ENCODE data around the gene DYTN.

DYTN gene

GRCh38 chr2:206756816-206757215 is 38.6 kb upstream of the DYTN start:
- H3K4me3 ChIP-seq (ENCODE audit: low read depth, low read length) = no peak overlapping the region
- H3K27ac ChIP-seq = no peak overlapping the region
- H3K4me1 ChIP-seq = no peaks in the 10 kb centered on the region
- H3K36me3 ChIP-seq (ENCODE audit: control insufficient read depth, insufficient read depth, low read length) = no peaks in the 10 kb centered on the region
- no peaks in the 10 kb centered on the region for H3K79me2 ChIP-seq
- H2AFZ ChIP-seq = no peak overlapping the region
- no peaks in the 10 kb centered on the region for H3K9me3 ChIP-seq (ENCODE audit: control insufficient read depth, low read length)
- no peak overlapping the region for H3K9ac ChIP-seq
- no peak overlapping the region for H3K4me2 ChIP-seq (ENCODE audit: low read length)
- no peaks in the 10 kb centered on the region for H3K27me3 ChIP-seq (ENCODE audit: control insufficient read depth, insufficient read depth, low read length)
- no peak for TF ChIP-seq CTCF (IDR thresholded peaks at IDR 0.05)

GRCh38 chr2:206740800-206741199 is 22.6 kb upstream of the DYTN start:
- Histone ChIP-seq H3K4me2 (ENCODE audit: low read length) (no peak overlapping the region), H3K4me1 (no peaks in the 10 kb centered on the region), H3K27me3 (ENCODE audit: control insufficient read depth, insufficient read depth, low read length) (no peaks in the 10 kb centered on the region), H3K27ac (no peak overlapping the region), H3K9ac (no peak overlapping the region), H3K36me3 (ENCODE audit: control insufficient read depth, insufficient read depth, low read length) (no peaks in the 10 kb centered on the region), H3K79me2 (no peaks in the 10 kb centered on the region), H3K4me3 (ENCODE audit: low read depth, low read length) (no peak overlapping the region), H2AFZ (no peak overlapping the region), H3K9me3 (ENCODE audit: control insufficient read depth, low read length) (no peaks in the 10 kb centered on the region)
- TF ChIP-seq CTCF (IDR thresholded peaks at IDR 0.05) = no peak

GRCh38 chr2:206739271-206739670 is 21.1 kb upstream of the DYTN start:
- Histone ChIP-seq H2AFZ (no peak overlapping the region), H3K4me2 (ENCODE audit: low read length) (no peak overlapping the region), H3K79me2 (no peaks in the 10 kb centered on the region), H3K4me1 (no peaks in the 10 kb centered on the region), H3K27me3 (ENCODE audit: control insufficient read depth, insufficient read depth, low read length) (no peaks in the 10 kb centered on the region), H3K9me3 (ENCODE audit: control insufficient read depth, low read length) (no peaks in the 10 kb centered on the region), H3K9ac (no peak overlapping the region), H3K27ac (no peak overlapping the region), H3K36me3 (ENCODE audit: control insufficient read depth, insufficient read depth, low read length) (no peaks in the 10 kb centered on the region), H3K4me3 (ENCODE audit: low read depth, low read length) (no peak overlapping the region)
- no peak for TF ChIP-seq CTCF (IDR thresholded peaks at IDR 0.05)

GRCh38 chr2:206736935-206737334 is 18.7 kb upstream of the DYTN start:
- Histone ChIP-seq H3K27me3 (ENCODE audit: control insufficient read depth, insufficient read depth, low read length) (no peaks in the 10 kb centered on the region), H3K9me3 (ENCODE audit: control insufficient read depth, low read length) (no peaks in the 10 kb centered on the region), H3K79me2 (no peaks in the 10 kb centered on the region), H2AFZ (no peak overlapping the region), H3K4me1 (no peaks in the 10 kb centered on the region), H3K4me2 (ENCODE audit: low read length) (no peak overlapping the region), H3K4me3 (ENCODE audit: low read depth, low read length) (no peak overlapping the region), H3K27ac (no peak overlapping the region), H3K9ac (no peak overlapping the region), H3K36me3 (ENCODE audit: control insufficient read depth, insufficient read depth, low read length) (no peaks in the 10 kb centered on the region)
- TF ChIP-seq CTCF (IDR thresholded peaks at IDR 0.05) = no peak

- no peak for TF ChIP-seq CTCF (IDR thresholded peaks at IDR 0.05)
- H3K36me3 ChIP-seq (ENCODE audit: control insufficient read depth, insufficient read depth, low read length) = no peaks in the 10 kb centered on the region
- H3K4me2 ChIP-seq (ENCODE audit: low read length) = no peak overlapping the region
- no peaks in the 10 kb centered on the region for H3K9me3 ChIP-seq (ENCODE audit: control insufficient read depth, low read length)
- H3K4me3 ChIP-seq (ENCODE audit: low read depth, low read length) = no peak overlapping the region
- H3K4me1 ChIP-seq = no peaks in the 10 kb centered on the region
- H3K27ac ChIP-seq = no peak overlapping the region
- no peaks in the 10 kb centered on the region for H3K79me2 ChIP-seq
- H3K27me3 ChIP-seq (ENCODE audit: control insufficient read depth, insufficient read depth, low read length) = no peaks in the 10 kb centered on the region
- H2AFZ ChIP-seq = no peak overlapping the region
- no peak overlapping the region for H3K9ac ChIP-seq
Measured at GRCh38 chr2:206733341-206733740, 15.1 kb upstream of the DYTN start.

Measured in parathyroid adenoma (tissue), 2 donors.